Medulla oblongata (tissue), 1 donor: ENCODE results near the gene ACBD4.
"Not testable (repeated sequence)": the region's sequence is repeated elsewhere in the genome, so short reads cannot be mapped to it uniquely, and the experiment has no call there.

Experiments
- DNase-seq: peaks from one replicate; pipeline ENCODE4 v3.0.0-alpha.2; 2015; ENCODE audit errors: extremely low spot score

Gene ACBD4

DNA sequence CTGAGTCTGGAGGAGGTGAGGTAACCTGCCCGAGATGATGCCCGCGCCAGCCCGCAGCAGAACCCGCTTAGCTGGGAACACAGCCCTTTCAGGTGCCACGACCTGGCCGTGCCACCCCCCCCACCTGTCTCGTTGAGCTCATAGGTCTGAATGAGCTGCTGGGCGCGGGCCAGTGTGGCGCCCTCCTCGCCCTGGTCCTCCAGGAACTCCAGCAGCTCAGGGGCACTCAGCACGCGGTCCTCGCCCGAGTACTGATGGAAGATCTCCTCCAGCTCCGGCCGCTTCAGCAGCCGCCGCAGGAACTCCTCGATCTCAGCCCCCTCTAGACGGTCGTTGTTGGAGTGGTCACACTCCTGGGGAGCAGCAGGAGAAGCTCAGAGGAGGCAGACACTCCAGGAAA lies 16.8 kb upstream of the ACBD4 start:
- no peak for DNase-seq

DNA sequence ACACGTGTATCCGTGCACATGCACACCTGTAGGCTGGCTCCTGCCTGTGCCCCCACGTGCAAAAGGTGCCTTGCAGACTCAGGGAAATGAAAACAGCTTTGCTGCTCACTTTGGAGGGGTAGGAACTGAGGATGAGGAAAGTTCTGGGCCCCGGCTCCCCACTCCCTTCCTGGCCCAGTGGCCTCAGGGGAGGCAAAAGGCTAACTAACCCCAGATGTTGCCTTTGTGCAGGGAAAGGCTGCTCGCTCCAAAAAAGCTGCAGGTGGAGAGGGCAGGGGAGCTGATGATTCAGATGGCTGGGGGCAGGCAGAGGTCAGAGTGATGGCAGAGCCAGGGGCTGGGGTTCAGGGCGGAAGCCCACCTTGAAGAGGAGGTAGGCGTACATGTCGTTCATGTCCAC lies 15.5 kb upstream of the ACBD4 start:
- no peak for DNase-seq

DNA sequence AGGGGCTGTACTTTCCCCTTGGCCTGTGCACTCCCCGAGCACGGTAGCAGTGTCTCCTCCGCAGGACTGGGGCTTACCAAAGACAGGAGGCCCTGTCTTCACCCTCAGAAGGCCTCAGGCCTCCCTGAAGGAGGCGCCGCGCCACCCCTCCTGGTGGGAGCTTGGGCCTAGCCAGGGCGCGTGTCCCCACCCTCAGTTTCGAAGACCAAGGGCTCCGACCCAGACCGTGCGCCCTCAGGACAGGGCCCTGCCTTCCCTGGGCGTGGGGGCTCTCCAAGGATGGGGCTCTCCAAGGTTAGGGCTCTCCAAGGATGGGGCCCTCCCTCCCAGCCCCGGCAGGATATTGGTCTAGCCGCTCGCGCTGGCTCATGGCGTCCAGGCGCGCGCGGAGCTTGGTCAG lies 14.9 kb upstream of the ACBD4 start:
- no peak for DNase-seq

DNA sequence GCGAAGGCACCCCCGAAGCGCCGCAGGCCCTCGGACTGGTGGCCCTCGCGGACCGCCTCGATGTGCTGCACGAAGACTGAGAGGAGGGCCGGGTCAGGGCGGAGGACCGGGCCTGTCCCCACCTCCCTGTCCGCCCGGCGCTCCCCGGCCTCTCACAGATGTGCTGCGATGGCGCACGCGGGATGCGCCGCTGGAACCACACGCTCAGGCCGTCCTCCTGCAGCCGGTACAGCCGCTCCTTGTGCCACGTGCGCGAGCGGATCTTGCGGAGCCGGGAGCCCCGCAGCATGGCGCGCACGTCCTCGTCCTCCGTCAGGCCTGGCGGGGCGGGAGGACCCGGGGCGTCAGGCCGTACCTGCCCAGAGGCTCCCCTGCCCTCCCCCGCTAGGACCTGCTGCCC lies 14.4 kb upstream of the ACBD4 start:
- DNase-seq, result no peak

DNA sequence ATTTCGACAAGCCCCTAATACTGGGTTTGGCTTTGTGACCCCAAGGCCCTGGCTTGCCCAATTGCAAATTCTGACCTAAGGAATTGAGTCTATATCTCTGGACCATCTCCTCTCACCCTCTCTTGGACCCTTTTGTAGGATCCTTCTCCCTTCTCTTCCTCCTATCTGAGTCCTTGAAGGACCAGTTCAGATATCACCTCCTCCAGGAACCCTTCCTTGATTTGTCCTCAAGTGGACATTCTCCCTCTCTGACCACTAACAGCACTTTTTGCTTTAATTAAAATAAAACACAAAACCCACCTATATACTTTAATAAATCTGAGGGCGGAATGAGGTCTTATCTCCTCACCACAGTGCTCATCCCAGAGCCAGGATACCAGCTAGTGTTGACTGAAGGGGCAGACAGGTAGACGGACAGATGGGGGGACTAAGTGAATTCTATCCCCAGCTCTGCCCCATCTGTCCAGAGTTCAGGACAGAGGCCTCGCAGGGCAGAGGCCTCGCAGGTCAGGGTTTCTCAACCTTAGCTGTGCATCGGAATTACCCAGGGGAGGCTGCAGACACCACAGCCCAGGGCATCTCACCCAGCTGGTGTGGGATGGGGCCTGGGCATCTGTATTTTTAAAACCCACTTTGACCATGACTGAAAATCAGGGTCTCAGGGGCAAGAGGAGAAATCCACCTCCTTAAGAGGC lies 12.3 kb upstream of the ACBD4 start:
- DNase-seq, result no peak

DNA sequence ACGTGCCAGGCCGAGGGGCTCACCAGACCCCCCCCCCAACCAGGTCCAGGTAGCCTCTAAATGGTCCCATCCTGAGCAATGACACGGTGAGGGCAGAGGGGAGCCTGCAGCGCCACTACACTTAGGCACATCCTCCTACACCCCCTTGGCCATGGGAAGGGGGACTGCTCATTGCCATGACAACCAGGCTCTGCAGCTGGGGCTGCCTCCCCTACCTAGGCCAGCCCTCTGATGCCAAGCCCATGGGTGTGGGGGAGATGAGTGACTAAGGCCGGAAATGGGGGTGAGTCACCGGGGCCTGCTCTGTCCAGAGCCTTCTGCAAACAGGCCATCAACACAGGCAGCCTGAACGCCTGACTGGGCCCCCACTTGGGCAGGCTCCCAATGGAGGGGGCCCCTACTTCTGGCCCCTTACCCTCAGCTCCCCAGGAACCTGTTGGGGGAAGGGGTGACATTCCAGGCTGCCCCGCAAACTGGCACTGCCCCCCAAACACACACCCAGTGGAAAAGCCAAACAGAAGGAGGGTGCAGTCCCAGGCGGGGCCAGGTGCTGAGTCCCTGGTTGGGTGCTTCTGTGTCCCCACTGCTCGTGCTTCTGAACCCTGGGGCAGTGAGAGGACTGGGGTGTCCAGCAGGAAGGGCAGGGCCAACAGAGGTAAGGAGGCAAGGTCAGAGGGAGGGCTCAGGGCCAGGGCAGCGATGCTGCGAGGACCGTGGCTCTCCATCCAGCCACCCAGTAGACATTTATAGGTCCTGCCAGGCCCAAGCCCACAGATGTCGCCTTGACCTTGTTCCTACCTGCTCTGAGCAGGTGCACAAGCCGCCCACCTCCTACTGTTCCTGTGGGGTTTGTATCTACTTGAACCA lies 11.3 kb upstream of the ACBD4 start:
- DNase-seq, result no peak

DNA sequence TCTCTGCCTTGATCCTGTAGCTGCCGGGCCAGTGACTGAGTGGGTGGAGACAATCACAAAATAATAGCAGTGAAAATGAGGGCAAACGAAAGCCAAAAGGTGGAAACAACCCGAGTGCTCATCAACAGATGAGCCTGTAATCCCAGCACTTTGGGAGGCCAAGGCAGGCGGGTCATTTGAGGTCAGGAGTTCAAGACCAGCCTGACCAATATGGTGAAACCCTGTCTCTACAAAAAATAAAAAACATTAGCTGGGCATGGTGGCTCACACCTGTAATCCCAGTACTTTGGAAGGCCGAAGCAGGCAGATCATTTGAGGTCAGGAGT lies 10.7 kb upstream of the ACBD4 start:
- DNase-seq, result not testable (repeated sequence)

DNA sequence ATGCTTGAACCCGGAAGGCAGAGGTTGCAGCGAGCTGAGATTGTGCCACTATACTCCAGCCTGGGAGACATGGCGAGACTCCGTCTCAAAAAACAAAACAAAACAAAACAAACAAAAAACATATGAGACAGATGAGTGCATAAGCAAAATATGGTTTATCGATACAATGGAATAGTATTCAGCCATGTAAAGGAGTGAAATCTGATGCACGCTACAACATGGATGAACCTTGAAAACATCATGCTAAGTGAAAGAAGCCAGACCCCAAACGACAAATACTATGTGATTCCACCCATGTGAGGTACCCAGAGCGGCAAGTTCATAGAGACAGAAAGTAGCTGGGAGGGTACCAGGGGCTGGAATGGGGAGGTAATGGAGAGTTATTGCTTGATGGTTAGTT lies 10.0 kb upstream of the ACBD4 start:
- no peak for DNase-seq

DNA sequence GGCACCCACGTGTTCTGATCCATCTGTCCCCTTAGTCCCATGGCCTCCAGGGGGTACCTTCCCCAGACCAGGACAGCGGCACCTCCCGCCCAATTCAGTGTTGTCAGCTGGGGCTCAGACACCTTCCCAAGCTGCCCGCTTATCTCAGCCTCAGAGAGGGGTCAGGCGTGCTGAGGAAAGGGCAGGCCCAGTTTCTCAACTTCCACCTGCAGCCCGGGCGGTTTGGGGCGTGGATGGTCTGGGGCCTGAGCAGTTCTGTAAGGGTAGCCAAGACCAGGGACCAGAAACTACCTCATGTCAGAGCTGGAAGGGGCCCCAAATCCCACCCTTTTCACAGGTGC lies 8.3 kb upstream of the ACBD4 start:
- DNase-seq, result no peak

DNA sequence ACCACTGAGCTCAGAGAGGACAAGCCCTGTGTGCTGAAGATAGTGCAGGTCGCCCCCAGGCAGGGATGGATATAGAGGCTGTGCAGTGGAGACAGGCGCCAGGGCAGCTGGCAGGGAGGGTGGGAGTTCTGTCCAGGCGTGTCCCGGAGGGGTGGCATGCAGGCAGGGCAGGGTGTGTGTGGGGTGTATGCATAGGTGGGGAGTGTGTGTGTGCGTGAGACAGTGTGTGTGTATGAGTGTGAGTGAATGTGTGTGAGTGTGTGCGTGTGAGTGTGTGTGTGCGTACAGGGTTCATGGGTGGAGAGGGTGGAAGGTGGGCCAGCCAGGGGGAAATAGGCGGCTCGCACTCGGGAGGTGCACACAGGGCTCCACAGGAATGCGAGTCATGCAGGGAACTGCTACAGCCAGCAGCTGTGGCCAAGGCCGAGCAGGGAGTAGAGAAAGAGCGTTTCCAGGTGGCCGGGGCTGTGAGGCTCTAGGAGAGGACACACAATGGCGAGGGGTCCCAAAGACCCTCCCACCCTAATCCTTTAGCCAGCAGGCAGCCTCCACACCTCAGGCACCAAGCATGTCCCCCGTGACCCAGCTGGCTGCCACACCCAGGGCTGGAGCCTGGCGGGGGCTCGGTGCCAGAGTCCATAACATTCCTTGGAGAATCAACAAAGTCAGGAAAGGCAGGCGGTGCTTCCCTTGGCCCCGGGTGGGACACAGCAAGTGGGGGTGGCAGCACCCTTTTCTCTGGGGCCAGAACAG lies 7.8 kb upstream of the ACBD4 start:
- DNase-seq, result no peak

DNA sequence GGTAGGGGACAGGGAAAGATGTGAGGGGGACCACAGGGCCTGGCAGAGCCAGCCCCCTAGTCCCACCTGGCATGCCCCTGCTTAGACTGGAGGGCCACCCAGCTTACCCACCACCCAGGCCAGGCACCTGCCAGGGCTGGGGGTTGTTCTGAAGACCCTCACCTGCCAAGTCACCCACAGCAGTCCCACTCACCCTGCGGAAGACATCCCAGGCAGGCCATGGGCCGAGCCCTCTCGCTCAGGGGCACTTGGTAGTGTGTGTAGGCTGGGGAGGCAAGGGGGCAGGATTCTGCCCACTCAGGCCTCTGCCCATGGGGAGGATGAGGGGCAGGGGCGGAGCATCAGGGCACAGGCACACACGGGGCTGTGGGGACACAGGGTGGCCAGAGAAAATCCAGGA lies 7.2 kb upstream of the ACBD4 start:
- no peak for DNase-seq

DNA sequence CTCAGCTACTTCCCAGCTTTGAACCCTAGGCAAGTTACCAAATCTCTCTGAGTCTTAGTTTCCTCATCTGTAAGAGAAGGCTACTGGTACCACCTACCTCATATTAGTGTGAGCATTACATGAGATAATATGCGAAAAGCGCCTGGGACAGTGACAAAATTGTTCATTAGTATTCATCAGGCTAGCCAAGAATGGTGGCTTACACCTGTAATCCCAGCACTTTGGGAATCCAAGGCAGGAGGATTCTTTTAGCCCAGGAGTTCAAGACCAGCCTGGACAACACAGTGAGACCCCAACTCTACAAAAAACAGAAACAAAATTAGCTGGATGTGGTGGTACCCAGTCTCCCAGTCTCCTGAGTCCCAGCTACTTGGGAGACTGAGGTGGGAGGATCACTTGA lies 6.5 kb upstream of the ACBD4 start:
- DNase-seq, result no peak

DNA sequence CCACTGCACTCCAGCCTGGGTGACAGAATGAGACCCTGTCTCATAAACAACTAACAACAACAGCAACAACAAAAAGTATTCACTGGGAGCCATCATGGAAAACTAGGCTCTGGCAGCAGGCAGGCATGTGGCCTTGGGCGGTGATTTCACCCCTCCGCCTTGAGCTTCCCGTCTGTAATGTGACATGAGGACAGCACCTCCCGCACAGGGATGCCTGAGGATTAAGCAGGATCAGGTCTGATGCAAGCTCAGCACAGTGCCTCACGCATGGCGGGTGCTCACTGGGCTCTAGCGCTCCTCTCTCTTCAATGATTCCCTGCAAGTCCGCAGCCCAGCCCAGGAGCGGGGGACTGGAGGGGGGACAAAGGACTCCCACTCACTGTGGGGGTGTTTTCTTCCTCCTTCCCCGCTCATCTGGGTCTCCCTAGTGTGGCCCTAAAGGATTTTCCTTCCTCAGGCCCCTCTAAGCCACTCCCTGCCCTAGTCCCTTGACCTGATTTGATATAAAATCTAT lies 6.0 kb upstream of the ACBD4 start:
- no peak for DNase-seq

DNA sequence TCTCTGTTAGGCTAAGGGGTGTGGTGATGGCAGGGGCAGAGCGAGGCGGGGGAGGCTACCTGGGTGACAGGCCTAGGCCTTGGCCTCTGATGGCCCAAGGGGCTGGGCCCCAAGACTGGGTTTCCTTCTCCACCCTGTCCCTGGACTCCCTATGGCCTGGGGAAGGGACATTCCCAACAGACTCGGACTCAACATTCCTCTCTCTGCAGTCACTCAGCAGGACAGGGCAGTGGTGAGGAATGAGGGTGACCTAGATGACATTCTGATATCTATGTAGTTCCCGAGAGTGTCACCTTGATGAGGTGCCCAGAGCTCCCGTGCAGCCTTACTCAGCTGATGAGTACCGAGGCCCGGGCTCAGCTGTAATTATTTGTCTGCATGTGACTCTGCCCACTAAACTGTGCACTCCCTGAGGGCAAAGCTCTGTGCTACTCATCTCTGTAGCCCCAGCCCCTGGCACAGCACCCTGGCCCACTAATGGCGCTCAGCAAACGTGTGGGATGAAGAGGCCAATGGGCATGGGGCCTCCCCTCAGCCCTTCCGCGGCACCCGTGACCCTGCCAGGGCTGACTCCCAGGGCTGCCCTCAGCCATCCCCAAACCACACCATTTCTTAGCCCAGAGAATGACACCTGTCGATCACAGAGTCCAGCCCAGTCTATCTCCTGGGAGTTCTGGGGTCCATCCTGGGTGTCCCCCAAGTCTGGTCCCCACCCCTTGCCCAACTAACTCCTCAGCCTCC lies 5.4 kb upstream of the ACBD4 start:
- DNase-seq, result no peak

DNA sequence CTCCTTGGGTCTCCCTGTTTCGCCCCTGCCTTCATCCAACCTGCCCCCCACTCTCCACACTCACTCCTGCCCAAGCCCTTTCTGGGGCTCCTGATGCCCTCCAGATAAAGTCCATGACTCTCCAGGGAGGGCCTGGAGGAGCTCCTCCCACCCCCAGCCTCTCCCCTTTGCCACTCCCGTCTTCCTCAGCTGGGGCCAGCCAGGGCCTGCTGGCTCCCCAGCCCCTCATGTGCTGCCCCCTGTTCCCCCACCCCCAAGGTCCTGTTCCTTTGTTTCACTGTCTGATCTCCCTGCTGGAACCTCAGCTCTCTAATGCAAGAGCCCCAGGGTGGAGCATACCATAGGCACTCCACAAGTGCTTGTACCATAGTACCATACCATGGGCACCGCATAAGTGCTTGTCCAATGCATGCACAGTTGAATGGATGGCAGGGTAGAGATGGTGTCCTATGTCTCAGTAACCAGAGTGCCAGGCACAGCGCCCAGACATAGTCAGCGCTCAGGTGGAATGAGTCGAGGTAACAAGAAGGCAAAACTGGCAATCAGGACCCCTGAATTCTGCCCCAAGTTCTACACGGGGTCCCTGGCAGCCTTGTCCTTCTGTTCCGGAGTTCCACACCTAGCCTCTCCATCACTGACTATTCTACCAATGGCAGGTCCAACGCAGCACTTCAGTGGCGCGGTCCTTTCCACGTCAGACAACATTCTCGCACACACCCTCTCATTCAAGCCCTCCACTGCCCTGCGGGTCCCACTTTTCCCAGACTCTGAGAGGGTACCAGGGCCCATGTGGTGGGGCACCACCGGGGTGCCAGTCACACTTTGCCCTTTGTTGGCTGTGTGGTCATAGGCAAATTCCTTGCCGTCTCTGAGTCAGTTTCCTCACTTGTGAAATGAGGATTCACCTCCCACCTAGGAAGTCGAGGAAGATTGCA lies 4.5 kb upstream of the ACBD4 start:
- no peak for DNase-seq

DNA sequence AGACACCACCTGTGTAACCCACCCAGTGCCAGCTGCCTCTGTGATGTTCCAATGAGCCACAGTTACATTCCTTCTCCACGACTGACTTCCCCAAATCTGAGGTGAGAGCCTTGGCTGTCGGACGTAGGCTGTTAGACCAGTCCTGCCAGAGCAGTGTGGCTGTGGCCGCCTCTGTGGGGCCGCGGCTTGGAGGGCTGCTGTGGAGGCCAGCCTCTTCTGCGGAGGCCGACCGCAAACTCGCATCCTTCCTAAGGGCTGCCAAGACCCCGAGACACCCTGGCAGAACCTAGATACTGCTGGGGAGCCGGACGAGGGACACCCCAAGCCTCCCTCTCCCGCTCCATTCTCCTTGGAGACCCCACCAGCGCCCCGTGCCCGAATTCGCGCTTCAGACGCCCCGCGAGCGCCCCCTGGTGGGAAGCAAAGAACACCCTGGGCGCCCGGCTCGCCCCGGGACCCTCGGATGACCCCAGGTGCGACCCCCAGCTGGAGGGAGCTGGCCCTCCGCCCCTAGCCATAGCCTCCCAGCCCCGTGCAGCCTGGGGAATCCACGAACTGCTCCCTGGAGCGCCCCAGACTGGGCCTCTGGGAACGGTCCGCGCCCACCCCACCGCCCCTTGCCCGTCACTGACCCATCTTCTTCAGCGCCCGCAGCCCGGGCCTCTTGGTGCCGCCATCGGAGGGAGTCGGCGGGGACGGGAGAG lies 3.7 kb upstream of the ACBD4 start:
- DNase-seq, result no peak

DNA sequence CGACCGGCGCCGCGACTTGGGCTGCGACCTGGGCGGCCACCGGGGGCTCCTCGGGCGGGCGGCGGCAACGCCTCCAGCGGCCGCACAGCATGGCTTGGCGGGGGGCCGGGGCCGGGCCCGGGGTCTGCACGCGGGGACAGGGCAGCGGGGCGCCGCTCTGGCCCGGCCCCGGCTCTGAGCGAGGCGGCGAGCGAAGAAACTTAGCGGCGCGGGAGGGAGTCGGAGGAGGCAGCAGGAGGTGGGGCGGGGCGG lies 3.2 kb upstream of the ACBD4 start, which contains the start of gene PLCD3:
Gene PLCD3 (minus strand): TSS at position 196 of the 252 bp plus-strand sequence. CDS start 105 bp downstream, at position 91.
- DNase-seq, result no peak

DNA sequence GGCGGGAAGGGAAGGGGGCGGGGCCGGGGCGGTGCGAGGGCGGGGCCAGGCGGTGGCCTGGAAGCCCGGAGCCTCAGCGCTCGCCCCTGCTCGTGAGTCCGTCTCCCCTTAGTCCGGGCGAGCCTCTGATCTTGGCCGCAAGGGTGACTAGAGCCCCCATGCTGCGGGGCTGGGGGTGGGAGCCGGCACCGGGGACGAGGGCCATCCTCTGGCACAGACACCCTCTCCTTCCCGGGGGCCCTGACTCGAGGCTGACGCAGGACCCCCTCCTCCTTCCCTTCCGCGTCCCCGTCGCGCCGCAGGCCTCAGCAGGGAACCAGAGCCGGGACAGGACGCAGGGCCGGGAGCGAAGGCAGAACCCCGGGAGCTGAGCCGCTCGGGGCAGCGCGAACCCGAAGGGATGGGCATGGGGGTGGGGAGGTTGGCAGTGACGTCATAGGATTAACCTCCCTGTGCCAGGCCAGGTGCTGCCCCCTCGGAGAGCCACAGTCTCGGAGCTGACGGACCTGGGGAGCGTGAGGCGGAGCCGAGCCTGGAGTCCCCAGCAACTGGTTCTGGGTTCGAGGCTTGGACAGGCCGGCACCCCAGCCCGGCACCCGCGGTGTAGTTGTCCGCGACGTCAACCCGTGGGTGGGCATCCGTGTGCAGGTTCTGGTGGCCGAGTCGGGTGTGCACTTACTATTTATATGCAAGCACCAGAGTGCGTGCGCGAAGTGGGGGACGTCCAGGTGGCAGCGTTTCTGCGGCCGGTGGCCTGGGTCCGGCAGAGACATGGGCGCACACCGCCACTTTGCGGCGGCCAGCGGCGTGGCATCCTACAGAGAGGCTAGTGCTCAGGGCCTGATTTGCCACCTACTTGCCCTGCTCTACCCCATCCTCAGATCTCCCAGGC lies 2.7 kb upstream of the ACBD4 start:
- DNase-seq, result peak; percentile 72
